ENCODE data around the gene AGBL4. TPM values are rescaled to one million over a fixed set of nuclear protein-coding genes. Genes with fewer than 3 reads are reported as not detected.
A peak's percentile ranks its signal among the peaks of the same experiment; 100 is the strongest.
"Not testable (repeated sequence)": the region's sequence is repeated elsewhere in the genome, so short reads cannot be mapped to it uniquely, and the experiment has no call there.

AGBL4 gene
- total RNA-seq, 2 experiments from 2014 or later = not detected

GRCh38 chr1:49257211-49258049 is 766.3 kb downstream of the AGBL4 start:
- H3K4me3 Mint-ChIP-seq; POLR2A ChIA-PET; intact Hi-C loops (cut with DNase I, micrococcal nuclease); H3K36me3 Mint-ChIP-seq (ENCODE audit: low read depth); H3K4me1 Mint-ChIP-seq; ATAC-seq; CTCF ChIA-PET; H3K27ac Mint-ChIP-seq; H3K27me3 Mint-ChIP-seq: not testable (repeated sequence)
- peak; percentile 10 for DNase-seq
- H3K9me3 Mint-ChIP-seq (ENCODE audit: low read depth) = peaks cover 11% of the 10 kb centered on the region

- intact Hi-C loops (cut with DNase I, micrococcal nuclease) = no loop called here
- H3K27ac Mint-ChIP-seq = no peak overlapping the region
- H3K4me1 Mint-ChIP-seq = no peaks in the 10 kb centered on the region
- H3K4me3 Mint-ChIP-seq = no peak overlapping the region
- ATAC-seq (no peak), DNase-seq (no peak)
- H3K9me3 Mint-ChIP-seq (ENCODE audit: low read depth) = peaks cover 18% of the 10 kb centered on the region
- POLR2A ChIA-PET = no interaction called here
- CTCF ChIA-PET = no interaction called here
- H3K36me3 Mint-ChIP-seq (ENCODE audit: low read depth) = no peaks in the 10 kb centered on the region
- H3K27me3 Mint-ChIP-seq = no peaks in the 10 kb centered on the region
Observed at GRCh38 chr1:49252917-49253316, 770.8 kb downstream of the AGBL4 start.

- DNase-seq = no peak
- ATAC-seq = no peak
- Mint-ChIP-seq H3K27me3 (no peaks in the 10 kb centered on the region), H3K9me3 (ENCODE audit: low read depth) (peaks cover 14% of the 10 kb centered on the region), H3K36me3 (ENCODE audit: low read depth) (no peaks in the 10 kb centered on the region), H3K4me1 (no peaks in the 10 kb centered on the region), H3K4me3 (no peak overlapping the region), H3K27ac (no peak overlapping the region)
- intact Hi-C loops (cut with DNase I, micrococcal nuclease) = no loop called here
- POLR2A ChIA-PET = no interaction called here
- CTCF ChIA-PET = no interaction called here
Observed at GRCh38 chr1:49251019-49251784, 772.6 kb downstream of the AGBL4 start.

GRCh38 chr1:49240709-49241221 is 783.0 kb downstream of the AGBL4 start:
- ChIA-PET POLR2A (no interaction called here), CTCF (no interaction called here)
- Mint-ChIP-seq H3K27ac (no peak overlapping the region), H3K4me3 (no peak overlapping the region), H3K9me3 (ENCODE audit: low read depth) (peaks cover 8% of the 10 kb centered on the region), H3K36me3 (ENCODE audit: low read depth) (no peaks in the 10 kb centered on the region), H3K27me3 (no peaks in the 10 kb centered on the region), H3K4me1 (no peaks in the 10 kb centered on the region)
- DNase-seq (no peak), ATAC-seq (no peak)
- intact Hi-C loops (cut with DNase I, micrococcal nuclease) = no loop called here

GRCh38 chr1:49234988-49235387 is 788.8 kb downstream of the AGBL4 start:
- no peaks in the 10 kb centered on the region for H3K36me3 Mint-ChIP-seq (ENCODE audit: low read depth)
- H3K27ac Mint-ChIP-seq = no peak overlapping the region
- CTCF ChIA-PET = no interaction called here
- ATAC-seq (no peak), DNase-seq (no peak)
- intact Hi-C loops (cut with DNase I, micrococcal nuclease) = no loop called here
- POLR2A ChIA-PET = no interaction called here
- H3K27me3 Mint-ChIP-seq = no peaks in the 10 kb centered on the region
- H3K4me1 Mint-ChIP-seq = no peaks in the 10 kb centered on the region
- no peak overlapping the region for H3K4me3 Mint-ChIP-seq
- H3K9me3 Mint-ChIP-seq (ENCODE audit: low read depth) = peaks cover 8% of the 10 kb centered on the region

GRCh38 chr1:49229555-49229954 is 794.2 kb downstream of the AGBL4 start:
- DNase-seq (no peak), ATAC-seq (no peak)
- H3K36me3 Mint-ChIP-seq (ENCODE audit: low read depth) = no peaks in the 10 kb centered on the region
- no peaks in the 10 kb centered on the region for H3K9me3 Mint-ChIP-seq (ENCODE audit: low read depth)
- ChIA-PET POLR2A (no interaction called here), CTCF (no interaction called here)
- no peak overlapping the region for H3K4me3 Mint-ChIP-seq
- H3K27ac Mint-ChIP-seq = no peak overlapping the region
- intact Hi-C loops (cut with DNase I, micrococcal nuclease) = no loop called here
- H3K27me3 Mint-ChIP-seq = no peaks in the 10 kb centered on the region
- no peaks in the 10 kb centered on the region for H3K4me1 Mint-ChIP-seq

- Mint-ChIP-seq H3K27ac (no peak overlapping the region), H3K4me3 (no peak overlapping the region), H3K27me3 (no peaks in the 10 kb centered on the region), H3K36me3 (ENCODE audit: low read depth) (no peaks in the 10 kb centered on the region), H3K4me1 (no peaks in the 10 kb centered on the region), H3K9me3 (ENCODE audit: low read depth) (no peaks in the 10 kb centered on the region)
- ATAC-seq (no peak), DNase-seq (no peak)
- intact Hi-C loops (cut with DNase I, micrococcal nuclease) = no loop called here
- ChIA-PET CTCF (no interaction called here), POLR2A (no interaction called here)
Observed at GRCh38 chr1:49226758-49227157, 797.0 kb downstream of the AGBL4 start.

- ChIA-PET POLR2A (no interaction called here), CTCF (no interaction called here)
- no peak for ATAC-seq
- Mint-ChIP-seq H3K4me3 (no peak overlapping the region), H3K27me3 (no peaks in the 10 kb centered on the region), H3K9me3 (ENCODE audit: low read depth) (no peaks in the 10 kb centered on the region), H3K27ac (no peak overlapping the region), H3K4me1 (no peaks in the 10 kb centered on the region), H3K36me3 (ENCODE audit: low read depth) (no peaks in the 10 kb centered on the region)
- intact Hi-C loops (cut with DNase I, micrococcal nuclease) = no loop called here
- DNase-seq = no peak
Observed at GRCh38 chr1:49225464-49225863, 798.3 kb downstream of the AGBL4 start.

GRCh38 chr1:49213301-49213700 is 810.5 kb downstream of the AGBL4 start:
- H3K27me3 Mint-ChIP-seq = peaks cover 4% of the 10 kb centered on the region
- no peak overlapping the region for H3K4me3 Mint-ChIP-seq
- H3K4me1 Mint-ChIP-seq = no peaks in the 10 kb centered on the region
- DNase-seq (no peak), ATAC-seq (no peak)
- intact Hi-C loops (cut with DNase I, micrococcal nuclease) = no loop called here
- POLR2A ChIA-PET = no interaction called here
- no peaks in the 10 kb centered on the region for H3K36me3 Mint-ChIP-seq (ENCODE audit: low read depth)
- H3K27ac Mint-ChIP-seq = no peak overlapping the region
- CTCF ChIA-PET = no interaction called here
- H3K9me3 Mint-ChIP-seq (ENCODE audit: low read depth) = no peaks in the 10 kb centered on the region

GRCh38 chr1:49208712-49209111 is 815.0 kb downstream of the AGBL4 start:
- DNase-seq (no peak), ATAC-seq (no peak)
- no peaks in the 10 kb centered on the region for H3K36me3 Mint-ChIP-seq (ENCODE audit: low read depth)
- H3K27me3 Mint-ChIP-seq = no peaks in the 10 kb centered on the region
- POLR2A ChIA-PET = no interaction called here
- no peak overlapping the region for H3K27ac Mint-ChIP-seq
- intact Hi-C loops (cut with DNase I, micrococcal nuclease) = no loop called here
- H3K4me1 Mint-ChIP-seq = no peaks in the 10 kb centered on the region
- no peak overlapping the region for H3K4me3 Mint-ChIP-seq
- CTCF ChIA-PET = interaction anchor here (0.7 kb wide), 1 partner anchor 12 kb away, joined by 3 read pairs; no protein-coding TSS in a partner anchor
- no peaks in the 10 kb centered on the region for H3K9me3 Mint-ChIP-seq (ENCODE audit: low read depth)

GRCh38 chr1:49204720-49205119 is 819.0 kb downstream of the AGBL4 start:
- intact Hi-C loops (cut with DNase I, micrococcal nuclease) = no loop called here
- no peak overlapping the region for H3K27ac Mint-ChIP-seq
- peaks cover 5% of the 10 kb centered on the region for H3K9me3 Mint-ChIP-seq (ENCODE audit: low read depth)
- POLR2A ChIA-PET = no interaction called here
- no peak overlapping the region for H3K4me3 Mint-ChIP-seq
- no peaks in the 10 kb centered on the region for H3K36me3 Mint-ChIP-seq (ENCODE audit: low read depth)
- CTCF ChIA-PET = no interaction called here
- no peaks in the 10 kb centered on the region for H3K27me3 Mint-ChIP-seq
- ATAC-seq (no peak), DNase-seq (no peak)
- H3K4me1 Mint-ChIP-seq = no peaks in the 10 kb centered on the region

GRCh38 chr1:49200738-49201137 is 823.0 kb downstream of the AGBL4 start:
- H3K27ac Mint-ChIP-seq = no peak overlapping the region
- no peak overlapping the region for H3K4me3 Mint-ChIP-seq
- peaks cover 2% of the 10 kb centered on the region for H3K27me3 Mint-ChIP-seq
- ChIA-PET POLR2A (no interaction called here), CTCF (no interaction called here)
- ATAC-seq = no peak
- DNase-seq = no peak
- H3K36me3 Mint-ChIP-seq (ENCODE audit: low read depth) = no peaks in the 10 kb centered on the region
- no peaks in the 10 kb centered on the region for H3K4me1 Mint-ChIP-seq
- H3K9me3 Mint-ChIP-seq (ENCODE audit: low read depth) = peaks cover 10% of the 10 kb centered on the region
- intact Hi-C loops (cut with DNase I, micrococcal nuclease) = no loop called here

All from activated CD4-positive, alpha-beta T cell treated with anti-CD3 and anti-CD28 coated beads for 36 hours (primary cell).